Ovary (tissue), 3 donors: ENCODE measurements around the gene FAM53B.

Source experiments
- CTCF ChIP-seq, 3 donors: fragments of 450-650 bp in 2 of 3; fragments of 200-600 bp in 1 of 3; IDR thresholded peaks; one replicate each; pipeline versions ENCODE4 v1.5.1 to v1.8.0; 2016 to 2022; ENCODE audit warnings: antibody characterized with exemption in 3 of 3, mild to moderate bottlenecking in 1 of 3
- EP300 ChIP-seq: sonication (generic); formaldehyde crosslinking; IDR thresholded peaks from one replicate; pipeline ENCODE4 v1.6.1; 2017; ENCODE audit warnings: antibody characterized with exemption
- POLR2A ChIP-seq: fragments of 450-650 bp; IDR thresholded peaks from one replicate; pipeline ENCODE4 v1.6.1; 2017; ENCODE audit warnings: antibody characterized with exemption, mild to moderate bottlenecking, moderate library complexity
- donor health status: DM: no; HTN: no; CAD: no.

DNA sequence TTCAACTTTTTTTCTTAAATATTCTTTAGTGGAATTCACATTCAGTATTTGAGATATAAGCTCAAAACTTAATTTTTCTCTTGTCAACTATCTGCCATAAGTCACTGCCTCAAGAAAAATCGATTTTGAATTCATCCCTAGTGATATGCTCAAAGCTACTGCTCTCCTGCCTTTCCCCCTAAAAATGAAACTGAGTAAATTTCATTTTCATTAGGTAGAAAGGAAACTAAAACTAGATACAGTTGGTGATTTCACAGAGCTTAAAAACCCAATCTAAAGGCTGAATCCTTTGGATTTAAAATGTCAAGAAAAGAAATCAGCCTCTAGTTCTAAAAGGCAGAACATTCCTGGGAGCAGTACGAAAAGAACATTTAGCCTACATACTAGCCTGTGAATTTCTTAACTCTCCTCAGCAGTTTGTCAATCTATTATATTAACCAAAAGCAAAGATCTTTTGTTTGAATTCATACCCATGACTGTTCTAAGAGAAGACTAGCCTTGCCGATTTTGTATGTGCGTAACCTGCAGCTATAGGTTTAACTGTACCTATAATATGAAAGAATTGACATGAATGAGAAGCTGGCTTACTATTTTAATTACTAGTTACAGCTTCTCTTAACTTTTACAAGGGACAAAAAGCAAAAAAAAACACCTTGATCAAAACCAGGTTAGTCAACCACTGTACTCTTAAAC is 4.9 kb upstream of the FAM53B start:
- TF ChIP-seq EP300 (no peak), CTCF (IDR thresholded peaks at IDR 0.05) (no peak), POLR2A (no peak)
